Measurements from ENCODE around the gene VAMP8. TPM values are rescaled to one million over a fixed set of nuclear protein-coding genes. Genes with fewer than 3 reads are reported as not detected.
"Not testable (repeated sequence)": the region's sequence is repeated elsewhere in the genome, so short reads cannot be mapped to it uniquely, and the experiment has no call there.

VAMP8 gene
- total and polyA plus RNA-seq, 12 donors: 4.9 to 56.8 (median 11.3) TPM

- ATAC-seq (no peak), DNase-seq (no peak)
- 83 to 86% methylated on average over 6 of the region's 6 CpGs for WGBS, 2 donors
- Histone ChIP-seq H3K4me3 (no peak overlapping the region), H3K27ac (no peak overlapping the region), H3K27me3 (no peaks in the 10 kb centered on the region), H3K36me3 (peaks cover 0 to 99% (median 44%) of the 10 kb centered on the region in 9 donors), H3K4me1 (peaks cover 0 to 26% (median 0%) of the 10 kb centered on the region in 9 donors), H3K9me3 (no peaks in the 10 kb centered on the region)
- intact Hi-C loops (cut with DNase I): loop anchor here in 2 of 10 donors (2.0 kb wide), 1 partner anchor 132 kb away; no protein-coding TSS in a partner anchor
- no peak for TF ChIP-seq CTCF (IDR thresholded peaks at IDR 0.05)
These were observed 24.2 kb upstream of the VAMP8 start for GRCh38 chr2:85553184-85553583.

GRCh38 chr2:85554980-85555612 lies 22.3 kb upstream of the VAMP8 start:
- Histone ChIP-seq H3K27me3 (no peaks in the 10 kb centered on the region), H3K36me3 (peaks cover 0 to 93% (median 41%) of the 10 kb centered on the region in 9 donors), H3K9me3 (no peaks in the 10 kb centered on the region), H3K27ac (no peak overlapping the region), H3K4me3 (no peak overlapping the region), H3K4me1 (peaks cover 0 to 30% (median 10%) of the 10 kb centered on the region in 9 donors)
- ATAC-seq: no peak
- no peak for TF ChIP-seq CTCF (IDR thresholded peaks at IDR 0.05)
- intact Hi-C loops (cut with DNase I): no loop called here
- 90 to 95% methylated on average over 3 of the region's 3 CpGs for WGBS, 2 donors
- DNase-seq: no peak

- Histone ChIP-seq H3K4me1 (peaks cover 0 to 32% (median 22%) of the 10 kb centered on the region in 9 donors), H3K27me3 (no peaks in the 10 kb centered on the region), H3K4me3 (no peak overlapping the region), H3K27ac (no peak overlapping the region), H3K36me3 (peaks cover 0 to 73% (median 32%) of the 10 kb centered on the region in 9 donors), H3K9me3 (no peaks in the 10 kb centered on the region)
- DNase-seq: no peak
- no peak for TF ChIP-seq CTCF (IDR thresholded peaks at IDR 0.05)
- WGBS, 2 donors: 94 to 96% methylated on average over 5 of the region's 5 CpGs
- intact Hi-C loops (cut with DNase I): no loop called here
- no peak for ATAC-seq
These were observed 20.3 kb upstream of the VAMP8 start for GRCh38 chr2:85557130-85557529.

GRCh38 chr2:85558160-85558559 lies 19.2 kb upstream of the VAMP8 start:
- WGBS, 2 donors: 98 to 100% methylated on average over 1 of the region's 1 CpG
- H3K27ac ChIP-seq: no peak overlapping the region
- no peak overlapping the region for H3K4me3 ChIP-seq
- H3K27me3 ChIP-seq: no peaks in the 10 kb centered on the region
- peaks cover 0 to 62% (median 27%) of the 10 kb centered on the region in 9 donors for H3K36me3 ChIP-seq
- H3K4me1 ChIP-seq: peaks cover 0 to 32% (median 24%) of the 10 kb centered on the region in 9 donors
- DNase-seq (no peak), ATAC-seq (no peak)
- TF ChIP-seq CTCF (IDR thresholded peaks at IDR 0.05): no peak
- intact Hi-C loops (cut with DNase I): no loop called here
- H3K9me3 ChIP-seq: no peaks in the 10 kb centered on the region

- not testable (repeated sequence) for ATAC-seq, H3K27me3 ChIP-seq, H3K9me3 ChIP-seq, DNase-seq
- H3K4me1 ChIP-seq: peaks cover 0 to 36% (median 27%) of the 10 kb centered on the region in 9 donors
- WGBS, 2 donors: 85 to 86% methylated on average over 12 of the region's 12 CpGs
- intact Hi-C loops (cut with DNase I): loop anchor here in 8 of 10 donors (2.0 to 10.0 kb wide), 6 partner anchors 37 to 56 kb away; partner anchors contain the start of genes TMEM150A (in 5 of the 8), C2orf68 (in 2 of the 8), RNF181 (in 2 of the 8) and USP39 (in 2 of the 8)
- H3K27ac ChIP-seq: peak overlapping the region in 4 of 10 donors; percentile 89 to 97 (median 94)
- H3K4me3 ChIP-seq: peak overlapping the region in 9 of 10 donors; percentile 79 to 91 (median 86)
- H3K36me3 ChIP-seq: peaks cover 0 to 40% (median 6%) of the 10 kb centered on the region in 9 donors
These were observed 17.0 kb upstream of the VAMP8 start for GRCh38 chr2:85560403-85560726.

Data from heart right ventricle (tissue), 16 donors.